PC-3 (cell line): ENCODE data around the gene EVC.

Source experiments
- CTCF ChIP-seq: fragments of 300-600 bp; sonication (generic); conservative IDR thresholded peaks from 2 replicates; pipeline ENCODE4 v1.5.1; 2017; ENCODE audit warnings: antibody characterized with exemption, low read depth, mild to moderate bottlenecking, low read length
- EZH2phosphoT487 ChIP-seq: fragments of 300-600 bp; sonication (generic); IDR thresholded peaks from 2 replicates; pipeline ENCODE4 v1.6.1; 2018; ENCODE audit warnings: mild to moderate bottlenecking, antibody characterized with exemption, low read length, borderline replicate concordance

DNA sequence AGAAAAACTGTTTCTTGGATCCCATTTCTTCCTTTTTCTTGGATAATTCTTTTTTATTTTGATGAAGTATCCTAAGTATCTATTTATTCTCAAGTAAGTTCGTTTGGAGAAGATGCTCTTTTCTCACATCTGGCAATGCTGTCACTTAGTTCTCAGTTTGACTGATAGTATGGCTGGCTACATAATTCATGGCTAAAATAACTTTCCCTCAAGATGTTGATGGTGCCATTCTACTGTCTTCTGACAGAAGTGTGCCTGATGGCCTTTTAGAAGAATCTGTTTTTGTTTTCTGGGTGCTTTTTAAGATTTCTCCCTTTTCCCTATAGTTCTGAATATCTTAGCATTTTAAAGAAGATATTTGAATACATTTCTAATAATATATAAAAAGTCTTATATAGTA is 44.3 kb upstream of the EVC start:
- TF ChIP-seq CTCF: no peak
- no peak for TF ChIP-seq EZH2phosphoT487
